Natural killer cell (primary cell): ENCODE results near the gene GZMM. TPM values are rescaled to one million over a fixed set of nuclear protein-coding genes. Genes with fewer than 3 reads are reported as not detected.

Experiments
- ATAC-seq, 3 donors: fragments of 150-1000 bp in 2 of 3; fragments of 200-7000 bp in 1 of 3; cut with Tn5 transposase; 1 replicate in 1 of 3; 2 replicates in 2 of 3; pipeline ENCODE4 v1.10.0; 2021; ENCODE audit warnings: mild to moderate bottlenecking in 2 of 3, moderate library complexity in 2 of 3
- DNase-seq, 2 donors: peaks; one replicate each; pipeline versions ENCODE4 v3.0.0 to v3.0.0-alpha.2; 2013 to 2021; ENCODE audit warnings: mixed read lengths in 1 of 2
- H3K27ac ChIP-seq: one replicate; pipeline ENCODE4 v1.5.1; 2013; ENCODE audit warnings: mild to moderate bottlenecking, low read length
- H3K27me3 ChIP-seq: one replicate; pipeline ENCODE4 v1.6.1; 2013; ENCODE audit warnings: low read length; ENCODE audit not compliant: control insufficient read depth, insufficient read depth
- H3K36me3 ChIP-seq: one replicate; pipeline ENCODE4 v1.6.1; 2013; ENCODE audit warnings: low read length; ENCODE audit not compliant: control insufficient read depth, insufficient read depth
- H3K4me1 ChIP-seq: one replicate; pipeline ENCODE4 v1.6.1; 2013; ENCODE audit warnings: low read length; ENCODE audit not compliant: control insufficient read depth, insufficient read depth
- H3K4me3 ChIP-seq: one replicate; pipeline ENCODE4 v1.5.1; 2013; ENCODE audit warnings: low read length
- H3K9me3 ChIP-seq: one replicate; pipeline ENCODE4 v1.6.1; 2013; ENCODE audit warnings: low read length; ENCODE audit not compliant: control insufficient read depth, insufficient read depth
- H3K27ac Mint-ChIP-seq, 2 donors: one replicate each; pipeline ENCODE4 v1.8.0; 2022; ENCODE audit warnings: mild to moderate bottlenecking in 2 of 2, mixed read lengths in 2 of 2, moderate library complexity in 1 of 2
- H3K27me3 Mint-ChIP-seq, 2 donors: one replicate each; pipeline ENCODE4 v1.8.0; 2022; ENCODE audit warnings: low read depth in 2 of 2, mixed read lengths in 2 of 2
- H3K36me3 Mint-ChIP-seq: one replicate; pipeline ENCODE4 v1.8.0; 2022; ENCODE audit warnings: mixed read lengths
- H3K4me1 Mint-ChIP-seq, 2 donors: one replicate each; pipeline ENCODE4 v1.8.0; 2022; ENCODE audit warnings: mixed read lengths in 2 of 2
- H3K4me3 Mint-ChIP-seq: one replicate; pipeline ENCODE4 v1.8.0; 2022; ENCODE audit warnings: mild to moderate bottlenecking, moderate library complexity, mixed read lengths
- H3K9me3 Mint-ChIP-seq, 2 donors: one replicate each; pipeline ENCODE4 v1.8.0; 2022; ENCODE audit warnings: mixed read lengths in 2 of 2
- CTCF ChIP-seq: fragments of 200-600 bp; IDR thresholded peaks from one replicate; pipeline ENCODE4 v1.8.0; 2022; ENCODE audit warnings: antibody characterized with exemption
- WGBS: methylation state at CpG from one replicate; pipeline ENCODE4 v1.1.7; 2013; ENCODE audit warnings: missing lambda C conversion rate; ENCODE audit not compliant: insufficient coverage; 5-methylcytosine and 5-hydroxymethylcytosine counted together
- intact Hi-C: fragments of 100-400 bp; cut with micrococcal nuclease; formaldehyde crosslinking; loops from one replicate; pipeline ENCODE4 v1.14.2; 2022
- total RNA-seq, 4 donors: library from RNA; stranded (reverse); fragments of 120-200 nt in 1 of 4; gene quantifications; one replicate each; pipeline versions ENCODE4 v1.2.3 to v1.2.4, GENCODE V29; 2013 to 2022

GZMM gene
- total RNA-seq, 3 donors from 2014 or later (not counting 1 experiment from before 2014, with no cell fraction given), result 186 to 286 (median 253) TPM

GRCh38 chr19:570251-570686 is 26.4 kb downstream of the GZMM start:
- H3K9me3 ChIP-seq, result no peaks in the 10 kb centered on the region
- H3K4me1 ChIP-seq, result peaks cover 36% of the 10 kb centered on the region
- H3K27ac Mint-ChIP-seq, result peak overlapping the region; percentile 69 to 71
- no peaks in the 10 kb centered on the region for H3K27me3 ChIP-seq
- H3K27ac ChIP-seq, result no peak overlapping the region
- no peaks in the 10 kb centered on the region for H3K36me3 Mint-ChIP-seq
- 92% methylated on average over 15 of the region's 25 CpGs for WGBS
- H3K27me3 Mint-ChIP-seq, result no peaks in the 10 kb centered on the region
- DNase-seq, result peak in 1 of 2 donors; percentile 24
- peaks cover 26 to 35% of the 10 kb centered on the region in 2 donors for H3K4me1 Mint-ChIP-seq
- TF ChIP-seq CTCF, result no peak
- no peak for ATAC-seq
- intact Hi-C loops, result loop anchor here (5.0 kb wide), 2 partner anchors 38 to 92 kb away; partner anchors contain the start of genes CDC34 and RNF126
- no peaks in the 10 kb centered on the region for H3K36me3 ChIP-seq
- no peak overlapping the region for H3K4me3 ChIP-seq
- no peak overlapping the region for H3K4me3 Mint-ChIP-seq
- no peaks in the 10 kb centered on the region for H3K9me3 Mint-ChIP-seq

GRCh38 chr19:570937-571565 is 27.2 kb downstream of the GZMM start:
- no peak for TF ChIP-seq CTCF
- H3K27me3 Mint-ChIP-seq, result no peaks in the 10 kb centered on the region
- H3K4me1 ChIP-seq, result peaks cover 43% of the 10 kb centered on the region
- peak; percentile 51 to 80 for DNase-seq
- intact Hi-C loops, result loop anchor here (1.0 to 5.0 kb wide), 4 partner anchors 27 to 91 kb away; partner anchors contain the start of genes CDC34, GZMM and RNF126
- no peaks in the 10 kb centered on the region for H3K36me3 Mint-ChIP-seq
- H3K36me3 ChIP-seq, result no peaks in the 10 kb centered on the region
- ATAC-seq, result peak; percentile 4 to 33 (median 22)
- H3K4me3 ChIP-seq, result peak overlapping the region; percentile 57
- WGBS, result under 1% methylated on average over 45 of the region's 45 CpGs
- no peaks in the 10 kb centered on the region for H3K9me3 ChIP-seq
- H3K4me3 Mint-ChIP-seq, result peak overlapping the region; percentile 97
- peaks cover 26 to 42% of the 10 kb centered on the region in 2 donors for H3K4me1 Mint-ChIP-seq
- no peaks in the 10 kb centered on the region for H3K9me3 Mint-ChIP-seq
- H3K27me3 ChIP-seq, result no peaks in the 10 kb centered on the region
- H3K27ac Mint-ChIP-seq, result peak overlapping the region; percentile 88 to 92
- H3K27ac ChIP-seq, result peak overlapping the region; percentile 93

- H3K4me3 Mint-ChIP-seq, result peak overlapping the region; percentile 97
- H3K4me1 ChIP-seq, result peaks cover 46% of the 10 kb centered on the region
- peak overlapping the region; percentile 88 to 92 for H3K27ac Mint-ChIP-seq
- H3K27ac ChIP-seq, result peak overlapping the region; percentile 93
- H3K27me3 ChIP-seq, result no peaks in the 10 kb centered on the region
- no peaks in the 10 kb centered on the region for H3K36me3 ChIP-seq
- H3K27me3 Mint-ChIP-seq, result no peaks in the 10 kb centered on the region
- H3K4me1 Mint-ChIP-seq, result peaks cover 26 to 47% of the 10 kb centered on the region in 2 donors
- no peaks in the 10 kb centered on the region for H3K9me3 ChIP-seq
- H3K9me3 Mint-ChIP-seq, result no peaks in the 10 kb centered on the region
- H3K4me3 ChIP-seq, result peak overlapping the region; percentile 57
- intact Hi-C loops, result loop anchor here (1.0 to 5.0 kb wide), 4 partner anchors 27 to 91 kb away; partner anchors contain the start of genes CDC34, GZMM and RNF126
- DNase-seq, result peak in 1 of 2 donors; percentile 66
- WGBS, result 1% methylated on average over 14 of the region's 14 CpGs
- H3K36me3 Mint-ChIP-seq, result no peaks in the 10 kb centered on the region
- no peak for TF ChIP-seq CTCF
- peak in 1 of 3 donors; percentile 4 for ATAC-seq
Observed at GRCh38 chr19:571566-571974, 27.7 kb downstream of the GZMM start.
